Urinary bladder (tissue), 4 donors: ENCODE data around the gene SLU7. TPM values are rescaled to one million over a fixed set of nuclear protein-coding genes. Genes with fewer than 3 reads are reported as not detected.

Experiments
- DNase-seq: peaks from one replicate; pipeline ENCODE4 v3.0.0-alpha.2; 2015; ENCODE audit errors: extremely low spot score
- H3K27ac ChIP-seq: one replicate; pipeline ENCODE4 v1.5.1; 2013; ENCODE audit warnings: low read depth, mild to moderate bottlenecking, moderate library complexity
- H3K36me3 ChIP-seq: one replicate; pipeline ENCODE4 v1.6.1; 2013; ENCODE audit warnings: mild to moderate bottlenecking, moderate library complexity; ENCODE audit not compliant: insufficient read depth
- H3K4me1 ChIP-seq: one replicate; pipeline ENCODE4 v1.6.1; 2013; ENCODE audit warnings: mild to moderate bottlenecking, moderate library complexity; ENCODE audit not compliant: insufficient read depth
- H3K4me3 ChIP-seq: one replicate; pipeline ENCODE4 v1.5.1; 2013; ENCODE audit warnings: low read depth, low read length
- WGBS: extraction: QIAGEN DNeasy Blood & Tissue Kit; methylation state at CpG from one replicate; pipeline ENCODE4 v1.1.7; 2013; 5-methylcytosine and 5-hydroxymethylcytosine counted together
- polyA plus RNA-seq: library from polyadenylated mRNA; stranded (reverse); fragments of 200-250 nt; gene quantifications from one replicate; pipeline ENCODE4 v1.2.3, GENCODE V29; 2013
- total RNA-seq: library from RNA; depleted of rRNA; stranded (reverse); fragments of >200 nt; gene quantifications from one replicate; pipeline ENCODE4 v1.2.3, GENCODE V29; 2014
- donor health status: healthy with polysubstance abuse.
- donor health status: healthy.

The SLU7 gene
- total and polyA plus RNA-seq, 2 donors, result 35.7 to 39.7 TPM

- WGBS, result 84% methylated on average over 9 of the region's 9 CpGs
- H3K4me1 ChIP-seq, result no peaks in the 10 kb centered on the region
- H3K4me3 ChIP-seq, result no peak overlapping the region
- no peak for DNase-seq
- no peak overlapping the region for H3K27ac ChIP-seq
- H3K36me3 ChIP-seq, result no peaks in the 10 kb centered on the region
These were observed 57.2 kb downstream of the SLU7 start for GRCh38 chr5:160361624-160362228.

GRCh38 chr5:160360310-160360709, 58.6 kb downstream of the SLU7 start:
- Histone ChIP-seq H3K36me3 (no peaks in the 10 kb centered on the region), H3K27ac (no peak overlapping the region), H3K4me3 (no peak overlapping the region), H3K4me1 (no peaks in the 10 kb centered on the region)
- no peak for DNase-seq
- WGBS, result 72% methylated on average over 3 of the region's 3 CpGs

DNA sequence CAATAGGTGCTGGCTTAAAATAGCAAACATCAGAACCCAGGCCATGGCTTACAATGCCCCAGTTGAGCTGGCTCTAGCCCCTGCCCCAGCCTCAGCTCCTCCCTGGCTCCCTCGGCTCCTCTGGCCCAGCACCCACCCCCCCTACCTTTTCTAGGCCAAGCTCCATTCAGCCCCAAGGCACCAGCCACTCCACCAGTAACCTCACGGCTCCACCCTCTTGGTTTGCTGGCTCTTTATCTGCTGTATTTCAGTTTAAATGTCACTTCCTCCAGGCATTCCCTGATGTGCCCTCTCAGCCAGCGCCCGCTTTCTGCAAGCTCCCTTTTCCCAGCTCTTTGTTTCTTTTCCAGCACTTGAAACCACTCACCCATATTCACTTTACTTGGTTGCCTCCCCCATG, 59.1 kb downstream of the SLU7 start:
- DNase-seq, result no peak
- Histone ChIP-seq H3K36me3 (no peaks in the 10 kb centered on the region), H3K4me1 (no peaks in the 10 kb centered on the region), H3K4me3 (no peak overlapping the region), H3K27ac (no peak overlapping the region)
- WGBS, result 74% methylated on average over 4 of the region's 4 CpGs

DNA sequence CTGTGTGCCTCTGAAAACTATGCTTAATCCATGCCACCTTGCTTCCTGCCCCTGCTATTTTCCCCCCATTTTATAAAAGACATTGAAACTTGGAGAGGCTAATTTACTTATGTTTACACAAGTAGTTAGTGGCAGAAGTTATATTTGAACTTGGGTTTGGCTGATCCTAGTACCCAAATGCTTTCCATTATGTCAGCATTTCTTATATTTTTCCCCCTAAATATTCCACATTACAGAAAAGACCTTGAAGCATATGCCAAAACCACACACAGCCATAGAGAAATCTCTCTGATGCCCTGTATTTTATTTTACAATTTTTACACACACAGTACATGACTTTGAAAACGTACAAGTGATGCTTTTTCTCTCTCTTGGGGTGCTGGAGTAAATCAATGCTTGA, 59.6 kb downstream of the SLU7 start:
- no peak overlapping the region for H3K4me3 ChIP-seq
- H3K36me3 ChIP-seq, result no peaks in the 10 kb centered on the region
- WGBS, result 1% methylated on average over 1 of the region's 1 CpG
- H3K27ac ChIP-seq, result no peak overlapping the region
- no peaks in the 10 kb centered on the region for H3K4me1 ChIP-seq
- no peak for DNase-seq

DNA sequence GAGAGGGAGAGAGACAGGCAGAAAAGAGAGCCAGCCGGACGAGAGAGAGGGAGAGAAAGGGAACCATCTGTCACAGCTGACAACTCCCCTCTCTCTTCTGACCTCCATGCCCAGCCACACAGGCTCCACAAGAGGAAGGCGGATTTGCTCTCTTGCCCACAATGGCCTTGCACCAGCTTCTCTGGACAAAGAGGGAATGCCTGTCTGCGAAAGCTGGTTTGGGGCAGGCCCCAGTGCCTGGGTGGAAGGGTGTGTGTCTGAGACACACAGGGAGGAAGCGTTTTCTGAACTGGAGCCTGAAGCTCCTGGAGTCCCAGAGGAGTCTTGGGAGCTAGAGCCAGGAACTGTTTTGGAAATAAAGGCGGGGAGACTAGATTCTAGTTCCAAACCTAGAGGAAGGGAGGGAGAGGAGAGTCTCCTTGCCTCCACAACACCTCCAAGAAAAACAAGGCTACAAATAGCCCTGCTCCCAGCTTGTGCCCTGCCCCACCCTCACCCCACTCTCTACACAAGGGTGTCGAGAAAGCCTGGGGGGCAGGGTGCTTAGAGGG, 60.9 kb downstream of the SLU7 start:
- DNase-seq, result no peak
- Histone ChIP-seq H3K4me3 (no peak overlapping the region), H3K36me3 (no peaks in the 10 kb centered on the region), H3K27ac (peak overlapping the region; percentile 64), H3K4me1 (no peaks in the 10 kb centered on the region)
- 17% methylated on average over 7 of the region's 7 CpGs for WGBS

DNA sequence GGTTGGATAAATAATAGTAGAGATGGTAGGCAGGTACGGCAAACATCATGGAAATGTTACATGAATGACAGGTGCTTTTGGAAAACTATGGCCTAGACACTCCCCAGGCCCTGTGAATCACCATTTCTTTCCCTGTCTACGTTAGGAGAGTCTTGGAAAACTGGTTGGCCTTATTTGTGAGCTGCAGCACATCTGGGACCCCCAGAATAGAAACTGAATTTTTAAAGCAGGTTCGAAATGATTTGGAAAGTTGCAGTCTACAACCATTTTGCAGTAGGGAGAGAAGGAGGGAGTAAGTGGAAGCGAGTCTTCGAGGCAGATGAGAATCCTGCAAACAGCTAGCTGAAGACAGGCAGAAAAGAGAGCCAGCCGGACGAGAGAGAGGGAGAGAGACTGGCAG, 61.5 kb downstream of the SLU7 start:
- 34% methylated on average over 7 of the region's 7 CpGs for WGBS
- no peak for DNase-seq
- Histone ChIP-seq H3K4me1 (no peaks in the 10 kb centered on the region), H3K36me3 (no peaks in the 10 kb centered on the region), H3K4me3 (no peak overlapping the region), H3K27ac (no peak overlapping the region)

GRCh38 chr5:160356550-160357347, 62.1 kb downstream of the SLU7 start:
- Histone ChIP-seq H3K27ac (no peak overlapping the region), H3K4me3 (no peak overlapping the region), H3K36me3 (no peaks in the 10 kb centered on the region), H3K4me1 (no peaks in the 10 kb centered on the region)
- 57% methylated on average over 7 of the region's 7 CpGs for WGBS
- DNase-seq, result no peak

- Histone ChIP-seq H3K4me3 (no peak overlapping the region), H3K36me3 (no peaks in the 10 kb centered on the region), H3K4me1 (no peaks in the 10 kb centered on the region), H3K27ac (no peak overlapping the region)
- DNase-seq, result no peak
- WGBS, result 93% methylated on average over 14 of the region's 14 CpGs
These were observed 64.2 kb downstream of the SLU7 start for GRCh38 chr5:160354666-160355065.

GRCh38 chr5:160353379-160353778, 65.5 kb downstream of the SLU7 start:
- no peaks in the 10 kb centered on the region for H3K36me3 ChIP-seq
- no peak overlapping the region for H3K4me3 ChIP-seq
- WGBS, result 80% methylated on average over 8 of the region's 8 CpGs
- no peak overlapping the region for H3K27ac ChIP-seq
- no peak for DNase-seq
- H3K4me1 ChIP-seq, result no peaks in the 10 kb centered on the region

DNA sequence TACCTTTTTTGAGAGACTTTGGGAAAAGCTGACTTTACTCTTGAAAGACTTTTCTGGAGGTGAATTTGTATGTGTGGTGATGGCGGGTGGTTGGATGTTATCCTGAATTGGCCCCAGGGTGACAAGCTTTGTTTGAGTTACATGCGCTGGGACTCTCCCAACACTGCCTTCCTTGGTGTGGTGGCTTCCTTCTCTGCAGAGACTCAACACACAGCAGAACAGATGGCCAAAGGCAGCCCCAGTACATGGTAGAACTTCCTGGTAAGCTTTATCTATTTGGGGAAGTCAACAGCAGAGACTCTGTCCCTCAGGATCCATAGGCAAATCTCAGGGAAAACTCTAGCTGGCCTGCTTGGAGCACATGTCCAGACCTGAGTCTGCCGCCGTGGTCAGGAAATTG, 66.6 kb downstream of the SLU7 start:
- Histone ChIP-seq H3K4me3 (no peak overlapping the region), H3K4me1 (no peaks in the 10 kb centered on the region), H3K36me3 (no peaks in the 10 kb centered on the region), H3K27ac (no peak overlapping the region)
- 94% methylated on average over 4 of the region's 4 CpGs for WGBS
- no peak for DNase-seq

Other genes with a start within 250 kb of the SLU7 start
- gene FABP6, start 189.6 kb downstream of the SLU7 start, total RNA-seq, result 1.4 TPM
- 0.68 TPM for gene FABP6, start 189.6 kb downstream of the SLU7 start, polyA plus RNA-seq
- gene CCNJL, start 106.5 kb downstream of the SLU7 start, total RNA-seq, result 4.7 TPM
- gene CCNJL, start 106.5 kb downstream of the SLU7 start, polyA plus RNA-seq, result 2.0 TPM
- 17.1 TPM for gene C1QTNF2, start 48.5 kb downstream of the SLU7 start, total RNA-seq
- gene C1QTNF2, start 48.5 kb downstream of the SLU7 start, polyA plus RNA-seq, result 4.0 TPM
- gene FAM200C, start 19.0 kb downstream of the SLU7 start, total RNA-seq, result 31.2 TPM
- gene FAM200C, start 19.0 kb downstream of the SLU7 start, polyA plus RNA-seq, result 4.3 TPM
- 51.3 TPM for gene PTTG1, start 2.8 kb upstream of the SLU7 start, total RNA-seq
- gene PTTG1, start 2.8 kb upstream of the SLU7 start, polyA plus RNA-seq, result 6.5 TPM